GM19452 (cell line): Measurements from ENCODE around the gene SH2B2.
"Not testable (repeated sequence)": the region's sequence is repeated elsewhere in the genome, so short reads cannot be mapped to it uniquely, and the experiment has no call there.

ENCODE experiments used
- ATAC-seq: cut with Tn5 transposase; IDR thresholded peaks from one replicate; pipeline ENCODE4 v1.9.1; 2021; ENCODE audit not compliant: unreplicated experiment

SH2B2 gene

DNA sequence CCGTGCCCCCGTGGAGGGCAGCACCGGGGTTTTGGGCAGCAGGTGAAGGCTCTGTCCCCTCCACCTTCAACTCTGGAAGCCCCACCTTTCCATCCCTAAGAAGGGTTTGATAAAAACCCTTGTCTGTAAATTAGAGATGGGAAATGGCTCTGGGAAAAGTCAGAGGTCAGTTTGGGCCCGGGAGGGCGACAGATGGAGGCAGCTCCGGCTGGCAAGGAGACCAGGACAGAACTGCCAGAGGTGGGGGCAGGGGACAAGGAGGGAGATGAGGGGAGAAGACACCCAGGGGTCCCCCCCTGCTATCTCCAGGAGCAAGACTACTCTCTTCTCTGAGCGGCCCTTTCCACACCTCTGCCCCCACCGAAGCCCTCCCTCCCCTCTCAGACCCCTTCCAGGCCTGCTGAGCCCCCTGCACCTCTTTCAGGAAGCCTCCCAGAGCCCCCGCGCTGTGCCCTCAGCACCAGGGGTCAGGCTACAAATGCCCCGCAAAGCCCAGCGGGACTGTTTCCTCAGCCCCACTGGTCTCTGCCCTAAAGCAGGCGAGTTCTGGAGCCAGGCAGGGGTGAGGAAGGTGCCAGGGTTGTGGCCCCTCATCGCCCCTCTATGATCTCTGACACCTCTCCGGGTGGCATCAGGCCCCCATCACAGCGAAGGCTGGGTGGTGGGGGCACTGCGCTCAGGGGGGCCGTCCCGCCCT is 980 bp upstream of the SH2B2 start:
- ATAC-seq = no peak

DNA sequence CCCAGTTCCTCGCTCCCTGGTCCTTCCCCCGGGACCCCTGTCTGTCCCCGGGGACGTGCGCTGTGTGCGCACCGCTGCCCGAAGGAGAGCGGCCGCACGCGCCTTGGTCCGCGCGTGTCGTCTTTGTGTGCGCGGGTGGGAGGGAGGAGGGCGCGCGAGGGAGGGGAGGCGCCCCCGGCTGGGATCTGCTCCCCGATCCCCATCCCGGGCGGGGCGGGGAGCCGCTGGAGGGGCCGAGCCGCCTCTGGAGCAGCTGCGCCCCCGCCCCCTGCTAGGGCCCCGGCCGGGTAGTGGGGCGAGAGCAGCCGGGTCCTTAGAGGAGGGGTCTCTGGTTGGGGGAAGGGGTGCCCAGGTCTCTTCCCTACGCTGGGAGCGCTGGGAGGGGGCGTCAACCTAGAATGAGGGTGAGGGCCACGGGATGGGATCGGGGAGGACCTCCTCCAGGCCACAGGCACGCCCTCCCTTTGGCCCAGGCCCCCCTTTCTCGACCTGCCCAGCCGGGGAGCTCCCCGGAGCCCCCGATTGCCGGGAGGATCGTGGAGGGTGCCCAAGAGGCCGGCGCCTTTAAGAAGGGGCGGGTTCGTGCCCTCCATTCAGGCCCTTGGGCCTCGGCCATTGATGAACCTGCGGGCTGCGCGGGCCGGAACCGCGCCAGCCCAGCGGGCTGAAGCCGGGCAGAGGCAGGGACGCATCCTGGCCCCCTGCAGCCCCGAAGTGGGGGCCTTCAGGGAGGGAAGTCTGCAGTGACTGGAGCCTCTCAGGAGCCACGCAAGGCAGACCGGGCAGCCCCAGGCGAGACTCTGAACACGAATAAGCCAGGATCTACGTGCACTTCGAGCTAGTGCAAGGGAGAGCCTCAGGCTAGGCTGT is 678 bp downstream of the SH2B2 start:
- no peak for ATAC-seq

DNA sequence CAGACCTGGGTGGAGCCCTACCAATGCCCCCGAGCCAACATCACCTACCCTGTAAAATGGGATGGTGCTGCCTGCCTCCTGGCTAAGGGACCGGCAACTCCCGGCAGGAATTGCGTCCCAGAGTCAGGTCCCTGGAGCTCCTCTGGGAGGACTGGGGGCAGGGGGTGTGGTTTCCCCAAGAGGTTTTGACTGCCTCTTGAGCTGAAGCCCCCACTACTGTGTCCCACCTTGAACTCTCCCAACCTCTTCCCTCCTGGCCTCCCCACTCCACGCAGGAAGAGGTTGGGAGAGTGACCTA is 1.3 kb downstream of the SH2B2 start:
- no peak for ATAC-seq

DNA sequence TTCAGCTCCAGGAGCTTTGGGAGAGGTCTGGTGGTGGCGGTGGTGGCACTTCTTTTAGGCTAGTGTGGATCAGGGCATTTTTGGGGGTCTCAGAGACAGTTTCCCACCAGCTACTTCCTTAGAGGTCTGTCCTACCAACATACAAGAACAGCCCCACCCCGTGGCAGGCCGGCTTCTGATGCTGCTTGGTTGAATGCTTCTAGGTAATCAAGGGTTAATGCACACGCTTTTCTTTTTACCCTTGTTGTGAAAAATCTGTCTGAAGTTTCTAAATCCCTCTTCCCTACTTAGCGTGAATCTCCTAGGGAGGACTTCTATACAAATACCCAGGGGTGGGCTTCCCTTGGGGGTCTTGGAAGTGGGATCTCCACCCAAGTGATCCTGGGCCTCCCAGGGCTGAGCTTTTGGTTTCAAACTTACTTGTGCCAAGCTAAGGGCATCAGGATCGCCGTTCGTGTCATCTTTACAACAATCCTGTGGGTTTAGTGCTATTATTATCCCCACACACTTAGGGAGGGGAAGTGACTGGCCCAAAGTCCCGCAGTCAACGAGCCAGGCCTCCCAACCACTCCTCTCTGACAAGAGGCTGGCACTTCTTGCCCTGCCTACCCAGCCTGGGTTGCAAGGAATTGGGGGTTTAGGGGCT is 1.7 kb downstream of the SH2B2 start:
- no peak for ATAC-seq

DNA sequence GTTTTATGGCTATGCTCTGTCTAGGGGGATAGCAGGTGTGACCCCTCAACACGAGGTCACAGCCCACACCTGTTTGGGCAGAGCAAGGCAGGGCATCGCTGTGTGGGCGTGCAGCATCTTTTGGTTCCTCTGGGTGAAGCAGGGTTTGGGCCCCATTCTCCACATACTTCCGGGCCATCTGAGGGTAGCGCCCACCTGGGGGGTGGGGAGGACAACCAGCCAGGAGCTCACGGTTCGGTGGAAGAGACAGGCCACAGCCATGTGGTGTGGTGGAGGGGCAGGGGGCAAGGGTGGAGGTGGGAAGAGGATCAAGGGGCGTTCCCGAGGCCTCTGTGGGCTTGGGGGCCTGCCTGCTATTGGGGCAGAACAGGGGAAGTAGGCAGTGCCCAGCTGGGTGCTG is 2.4 kb downstream of the SH2B2 start:
- ATAC-seq = no peak

DNA sequence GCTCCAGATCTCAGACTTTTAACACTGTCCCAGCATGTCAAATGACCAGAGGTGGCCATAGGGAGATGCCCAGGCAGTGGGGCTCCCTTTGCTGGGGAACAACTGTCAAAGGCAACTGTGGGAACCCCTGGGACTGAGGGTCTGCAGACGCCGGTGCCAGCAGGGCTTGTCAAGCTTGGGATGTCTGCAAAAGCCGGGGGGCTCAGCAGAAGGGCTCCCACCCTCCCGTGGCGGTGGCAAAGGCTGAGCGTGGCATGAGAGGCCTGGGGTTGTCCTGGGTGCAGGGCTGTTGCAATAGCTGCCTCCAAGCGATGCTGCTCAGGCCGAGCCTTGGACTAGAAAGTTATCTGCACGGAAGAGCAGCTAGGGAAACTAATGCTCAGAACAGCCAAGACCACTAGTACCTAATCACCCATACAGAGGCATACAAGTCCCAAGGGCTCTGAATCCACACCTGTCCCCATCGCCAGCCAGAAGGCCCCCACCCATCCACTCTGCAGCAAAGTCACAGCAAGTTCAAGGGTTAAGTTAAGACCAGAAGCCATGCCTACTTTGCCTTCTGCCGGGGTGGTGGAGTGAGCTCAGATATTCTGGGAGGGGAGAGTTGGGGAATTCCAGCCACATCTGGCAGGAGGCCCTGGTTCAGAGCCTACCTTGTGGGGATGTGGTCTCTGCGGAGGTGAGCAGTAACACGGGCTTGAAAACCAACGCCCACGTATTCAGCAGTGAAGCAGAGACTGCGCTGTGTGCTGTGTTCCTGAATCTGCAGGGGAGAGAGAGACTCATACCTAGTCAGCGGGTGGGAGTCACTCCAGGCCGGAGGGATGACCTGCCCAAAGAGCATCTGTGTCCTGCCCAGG is 4.6 kb downstream of the SH2B2 start:
- peak; percentile 53 for ATAC-seq

DNA sequence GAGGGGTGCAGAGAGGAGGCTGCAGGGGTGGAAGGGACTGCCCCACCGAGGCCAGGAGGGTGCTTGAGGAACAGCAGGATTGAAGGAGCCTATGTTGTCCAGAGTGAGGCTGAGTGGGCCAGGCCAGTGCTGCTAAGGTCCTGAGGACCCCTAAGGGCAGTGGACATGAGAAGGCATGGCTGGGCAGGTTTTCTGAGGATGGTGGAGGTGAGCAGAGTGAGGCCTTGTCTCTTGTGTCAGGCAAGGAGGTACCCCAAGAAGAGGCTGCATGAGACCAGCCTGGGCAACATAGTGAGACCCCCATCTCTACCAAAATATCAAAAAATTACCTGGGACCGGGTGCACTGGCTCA is 5.2 kb downstream of the SH2B2 start:
- ATAC-seq = no peak

DNA sequence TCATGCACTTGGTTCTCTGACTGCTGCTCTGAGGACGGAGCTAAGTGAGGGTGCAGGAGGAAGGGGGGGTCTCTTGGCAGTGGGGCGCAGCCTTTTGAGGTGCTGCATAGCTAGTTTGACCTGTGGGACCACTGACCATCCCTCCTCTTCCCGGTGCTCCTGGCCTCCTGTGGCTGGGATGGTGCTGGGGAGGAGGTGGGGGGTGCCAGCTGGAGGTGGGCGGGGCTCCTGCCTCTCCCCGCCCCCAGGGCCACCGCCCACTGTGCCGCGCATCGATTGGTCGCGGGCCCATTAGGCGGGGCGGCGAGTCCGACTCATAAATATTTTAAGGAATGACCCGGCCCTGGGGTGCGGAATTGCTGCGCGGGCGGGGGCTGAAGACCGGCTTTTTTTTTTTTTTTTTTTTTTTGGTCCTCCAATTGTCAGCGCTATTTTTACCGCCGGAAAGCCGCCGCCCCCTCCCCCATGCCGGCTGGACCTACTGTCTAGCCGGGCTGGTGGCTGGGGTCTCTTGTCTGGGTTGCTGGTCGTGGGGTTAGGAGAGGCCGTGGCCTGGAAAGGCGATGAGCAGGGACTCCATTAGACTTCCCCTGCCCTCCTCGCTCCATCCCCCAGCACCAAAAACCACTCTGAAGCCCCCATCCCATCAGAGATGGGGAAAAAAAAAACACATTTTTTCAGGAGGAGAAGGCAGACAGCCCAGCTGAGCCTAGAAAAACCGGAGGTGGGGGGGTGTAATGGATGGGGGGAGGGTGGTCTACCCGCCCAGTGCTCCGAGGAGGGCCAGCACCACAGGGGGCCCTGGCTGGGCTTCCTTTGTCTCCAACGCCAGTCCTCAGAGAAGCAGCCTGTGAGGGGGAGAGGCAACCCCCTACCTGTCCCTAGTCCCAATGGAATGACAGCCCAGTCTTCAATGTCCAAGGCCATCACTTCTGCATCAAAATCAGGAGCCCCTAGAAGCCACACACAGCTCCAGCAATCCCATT is 6.4 kb downstream of the SH2B2 start:
- no peak for ATAC-seq

DNA sequence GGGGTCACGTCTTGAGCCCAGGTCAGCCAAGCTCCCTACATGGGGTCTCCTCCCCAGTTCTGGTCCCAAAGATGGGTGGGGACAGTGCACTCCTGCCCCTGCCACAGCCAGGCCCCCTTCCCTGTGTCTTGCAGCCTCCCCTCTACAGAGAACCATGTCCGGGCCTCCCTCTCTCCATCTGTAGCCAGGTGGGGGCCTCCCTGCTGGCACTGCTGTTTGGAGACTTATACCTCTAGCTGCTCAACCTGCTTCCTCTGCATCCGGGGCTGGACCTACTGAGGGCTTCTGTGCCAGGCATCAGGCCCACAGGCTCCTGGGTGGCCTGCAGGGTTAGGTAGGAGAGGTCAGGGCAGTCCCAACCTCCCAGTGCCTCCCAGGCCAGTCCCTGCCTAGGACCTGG is 7.9 kb downstream of the SH2B2 start:
- no peak for ATAC-seq

DNA sequence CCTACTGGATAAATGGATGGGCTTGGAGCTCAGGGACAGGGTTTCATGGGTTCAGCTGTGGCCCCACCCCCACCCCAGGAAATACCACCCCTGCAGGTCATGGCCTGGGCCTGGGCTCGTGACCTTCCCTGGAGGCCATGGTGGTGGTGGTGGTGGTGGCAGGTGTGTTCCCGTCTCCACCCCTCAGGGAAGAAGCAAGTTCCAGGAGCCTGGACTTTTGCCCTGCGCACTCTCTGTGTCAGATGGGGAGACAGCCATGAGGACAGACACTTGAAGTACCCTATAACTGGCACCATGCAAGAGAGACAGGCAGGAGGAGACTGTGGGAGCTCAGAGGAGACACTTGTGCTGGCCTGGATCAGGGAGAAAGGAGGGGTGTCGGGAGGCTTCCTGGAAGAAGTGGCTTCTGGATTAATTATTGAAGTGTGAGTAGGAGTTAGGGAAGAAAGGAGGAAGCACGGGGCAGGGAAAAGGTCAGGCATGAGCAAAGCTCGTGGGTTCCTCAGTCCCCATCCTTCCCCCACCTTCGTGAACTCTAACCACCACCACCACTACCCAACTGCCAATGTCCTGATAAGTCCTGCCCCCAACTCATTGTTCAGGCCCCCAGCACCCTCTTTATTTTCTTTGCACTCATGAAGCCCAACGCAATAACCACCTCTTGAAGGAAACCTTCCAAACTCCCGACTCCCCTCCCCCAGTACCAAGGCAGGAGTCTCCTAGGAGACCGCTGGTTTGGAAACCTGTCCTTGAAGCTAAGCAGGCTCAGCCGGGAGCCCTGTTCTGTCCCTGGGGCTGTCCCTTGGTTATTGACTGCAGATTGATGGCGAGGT is 8.9 kb downstream of the SH2B2 start:
- ATAC-seq = no peak

DNA sequence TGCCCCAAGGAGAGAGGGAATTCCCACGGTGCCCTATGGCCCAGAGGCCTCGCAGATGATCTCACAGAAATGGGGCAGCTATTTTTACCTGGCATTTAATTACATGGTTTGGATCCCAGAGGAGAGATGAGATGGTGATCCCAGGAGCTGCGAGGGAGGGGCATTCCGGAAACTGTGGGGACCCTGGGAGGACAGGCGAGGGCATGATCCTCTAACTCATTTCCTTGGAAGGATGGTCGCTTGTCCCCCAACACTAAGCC is 9.4 kb downstream of the SH2B2 start:
- no peak for ATAC-seq

DNA sequence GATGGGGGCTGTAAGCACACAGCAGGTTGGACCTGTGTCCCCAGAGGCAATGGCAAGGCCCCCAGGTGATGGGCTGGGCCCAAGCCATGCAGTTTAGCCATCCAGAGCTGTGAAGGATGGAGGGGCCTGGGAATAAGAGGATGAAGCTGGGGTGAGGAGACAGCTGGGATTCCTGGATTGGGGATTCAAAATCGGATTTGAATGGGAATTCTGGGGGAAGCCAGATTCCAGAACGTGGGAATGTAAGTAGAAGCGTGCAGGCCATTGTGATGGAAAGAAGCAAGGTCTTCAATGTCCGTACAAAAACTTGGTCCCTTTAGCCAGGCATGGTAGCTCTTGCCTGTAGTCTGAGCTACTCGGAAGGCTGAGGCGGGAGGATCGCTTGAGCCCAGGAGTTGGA is 9.8 kb downstream of the SH2B2 start:
- no peak for ATAC-seq

DNA sequence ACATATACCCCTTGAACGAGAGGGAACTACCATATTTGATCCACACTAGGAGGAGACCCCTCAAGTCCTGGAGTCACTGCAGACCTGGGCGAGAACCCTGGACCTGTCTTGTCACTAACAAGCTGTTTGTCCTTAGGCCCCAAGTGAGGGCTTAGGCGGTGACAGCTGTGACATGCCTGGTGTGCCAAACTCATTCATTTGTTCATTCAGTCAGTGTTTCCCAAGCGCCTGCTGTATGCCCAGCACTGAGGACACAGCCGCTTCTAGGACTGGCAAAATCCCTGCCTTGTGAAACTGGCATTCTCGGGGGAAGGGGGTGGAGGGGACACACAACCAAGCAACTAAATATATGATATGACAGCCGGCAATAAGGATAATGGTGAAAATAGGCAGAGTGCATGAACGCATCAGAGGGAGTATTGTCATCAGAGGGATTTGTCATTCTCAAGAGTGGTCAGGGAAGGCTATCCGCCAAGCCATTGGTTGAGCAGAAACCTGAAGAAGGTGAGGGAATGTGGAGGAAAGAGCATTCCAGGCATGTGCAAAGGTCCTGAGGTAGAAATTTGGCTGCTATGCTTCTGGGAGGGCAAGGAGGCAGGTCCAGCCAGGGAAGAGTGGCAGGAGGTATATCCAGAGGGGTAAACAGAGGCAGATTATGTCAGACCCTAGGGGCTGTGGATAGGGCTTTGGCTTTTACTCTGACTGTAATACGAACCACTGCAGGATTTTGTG is 11.0 kb downstream of the SH2B2 start:
- ATAC-seq = no peak

DNA sequence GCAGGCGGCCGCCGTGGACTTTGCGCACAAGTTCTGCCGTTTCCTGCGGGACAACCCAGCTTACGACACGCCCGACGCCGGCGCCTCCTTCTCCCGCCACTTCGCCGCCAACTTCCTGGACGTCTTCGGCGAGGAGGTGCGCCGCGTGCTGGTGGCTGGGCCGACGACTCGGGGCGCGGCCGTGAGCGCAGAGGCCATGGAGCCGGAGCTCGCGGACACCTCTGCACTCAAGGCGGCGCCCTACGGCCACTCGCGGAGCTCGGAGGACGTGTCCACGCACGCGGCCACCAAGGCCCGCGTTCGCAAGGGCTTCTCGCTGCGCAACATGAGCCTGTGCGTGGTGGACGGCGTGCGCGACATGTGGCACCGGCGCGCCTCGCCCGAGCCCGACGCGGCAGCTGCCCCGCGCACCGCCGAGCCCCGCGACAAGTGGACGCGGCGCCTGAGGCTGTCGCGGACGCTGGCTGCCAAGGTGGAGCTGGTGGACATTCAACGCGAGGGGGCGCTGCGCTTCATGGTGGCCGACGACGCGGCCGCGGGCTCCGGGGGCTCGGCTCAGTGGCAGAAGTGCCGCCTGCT is 14.1 kb downstream of the SH2B2 start:
- no peak for ATAC-seq

DNA sequence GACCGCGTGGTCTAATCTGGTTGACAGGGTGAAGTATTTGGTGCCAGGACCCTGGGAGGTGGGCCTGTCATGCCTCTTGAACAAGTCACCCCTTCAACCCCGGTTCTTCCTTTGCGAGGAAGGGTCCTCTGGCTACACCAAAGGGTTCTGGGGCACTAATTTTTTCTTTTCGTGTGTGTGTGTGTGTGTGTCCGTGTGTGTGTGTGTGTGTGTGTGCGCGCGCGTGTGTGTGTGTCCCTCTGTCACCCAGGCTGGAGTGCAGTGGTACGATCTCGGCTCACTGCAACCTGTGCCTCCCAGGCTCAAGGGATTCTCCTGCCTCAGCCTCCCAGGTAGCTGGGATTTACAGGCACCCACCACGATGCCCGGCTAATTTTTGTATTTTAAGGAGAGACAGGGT is 14.7 kb downstream of the SH2B2 start:
- ATAC-seq = not testable (repeated sequence)

DNA sequence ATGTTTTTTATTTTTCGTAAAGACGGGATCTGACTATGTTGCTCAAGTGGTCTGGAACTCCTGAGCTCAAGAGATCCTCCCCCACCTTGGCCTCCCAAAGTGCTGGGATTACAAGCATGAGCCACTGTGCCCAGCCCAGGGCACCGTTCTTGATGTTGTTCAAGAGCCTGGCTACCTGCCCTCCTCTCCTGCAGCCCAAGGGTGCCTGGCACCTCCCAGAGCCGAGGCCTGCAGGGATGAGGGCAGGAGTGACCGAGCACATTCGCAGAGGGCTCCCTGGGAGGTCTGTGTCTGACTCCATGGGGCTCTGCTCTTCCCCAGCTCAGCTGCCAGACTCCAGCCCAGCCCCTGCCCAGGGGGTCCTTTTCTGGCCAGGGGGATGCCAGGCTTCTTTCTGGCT is 15.4 kb downstream of the SH2B2 start:
- no peak for ATAC-seq

DNA sequence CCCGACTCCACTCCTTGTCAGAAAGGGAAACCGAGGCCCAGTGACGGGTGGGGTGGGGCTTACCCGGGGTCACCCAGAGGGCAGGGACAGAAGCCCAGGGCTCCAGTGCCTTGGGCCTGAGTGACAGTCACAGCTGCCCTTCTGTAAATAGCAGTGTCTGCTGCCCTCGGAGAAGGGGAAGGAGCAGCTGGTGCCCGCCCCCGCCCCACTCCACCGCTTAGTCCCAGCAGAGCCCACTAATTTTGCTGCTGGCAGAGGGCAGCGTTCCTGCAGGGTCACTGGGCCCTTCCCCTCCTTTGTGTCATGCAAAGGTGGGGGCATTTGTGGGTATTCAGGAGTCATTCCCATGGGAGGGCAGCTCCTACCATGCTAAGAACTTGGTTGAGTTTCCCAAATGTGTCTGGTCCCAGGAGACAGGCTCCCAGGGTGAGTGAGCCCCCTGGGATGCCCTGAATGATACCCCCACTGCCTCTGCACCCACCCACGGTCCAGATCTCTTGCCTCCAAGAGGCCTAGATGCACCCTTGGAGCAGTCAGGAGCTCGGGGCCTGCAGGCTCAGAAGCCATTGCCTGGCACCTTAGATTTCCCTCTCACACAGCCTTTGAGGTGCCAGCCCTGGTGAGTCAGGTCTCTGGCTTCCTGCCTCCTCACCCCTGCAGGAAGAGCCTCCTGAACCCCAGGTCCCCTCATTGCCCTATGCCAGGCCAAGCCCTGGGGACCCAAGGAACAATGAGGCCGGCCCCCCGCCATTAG is 17.2 kb downstream of the SH2B2 start:
- ATAC-seq = no peak

DNA sequence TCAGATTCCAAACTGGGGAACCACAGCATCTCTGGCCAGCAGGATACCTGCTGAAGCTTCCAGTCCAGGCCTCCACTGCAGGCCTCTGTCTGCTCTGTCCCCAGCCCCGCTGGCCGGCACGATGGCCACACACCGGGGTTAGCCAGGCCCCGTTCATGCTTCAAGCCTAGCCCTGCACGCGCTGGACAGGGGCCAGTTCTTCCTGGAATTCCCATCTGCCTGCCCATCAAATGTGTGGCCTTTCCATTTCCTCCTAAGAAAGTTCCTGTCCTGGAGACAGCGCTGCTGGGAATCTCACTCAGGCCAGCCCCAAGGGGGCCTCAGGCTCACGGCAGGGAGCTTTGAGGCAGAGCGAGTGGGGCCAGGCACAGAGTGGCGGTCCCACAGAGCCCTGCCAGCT is 18.0 kb downstream of the SH2B2 start:
- no peak for ATAC-seq
